Activated T-cell treated with anti-CD3 and anti-CD28 coated beads, Interleukin-2, amount 50 U/mL, for 24 hours (primary cell): Measurements from ENCODE around the gene GRK1.

Experiments used
- DNase-seq: peaks from one replicate; pipeline ENCODE4 v3.0.0-alpha.2; 2020
- H3K27ac Mint-ChIP-seq: 2 replicates; pipeline ENCODE4 v1.8.0; 2020; ENCODE audit warnings: mild to moderate bottlenecking, mixed read lengths
- H3K27me3 Mint-ChIP-seq: 2 replicates; pipeline ENCODE4 v1.8.0; 2020; ENCODE audit warnings: mixed read lengths
- H3K36me3 Mint-ChIP-seq: 2 replicates; pipeline ENCODE4 v1.8.0; 2020; ENCODE audit warnings: low read depth, mixed read lengths
- H3K4me1 Mint-ChIP-seq: 2 replicates; pipeline ENCODE4 v1.8.0; 2020; ENCODE audit warnings: low read depth, mixed read lengths
- H3K4me3 Mint-ChIP-seq: 2 replicates; pipeline ENCODE4 v1.8.0; 2020; ENCODE audit warnings: mild to moderate bottlenecking, moderate library complexity, mixed read lengths
- H3K9me3 Mint-ChIP-seq: 2 replicates; pipeline ENCODE4 v1.8.0; 2020; ENCODE audit warnings: mixed read lengths

GRK1 gene

DNA sequence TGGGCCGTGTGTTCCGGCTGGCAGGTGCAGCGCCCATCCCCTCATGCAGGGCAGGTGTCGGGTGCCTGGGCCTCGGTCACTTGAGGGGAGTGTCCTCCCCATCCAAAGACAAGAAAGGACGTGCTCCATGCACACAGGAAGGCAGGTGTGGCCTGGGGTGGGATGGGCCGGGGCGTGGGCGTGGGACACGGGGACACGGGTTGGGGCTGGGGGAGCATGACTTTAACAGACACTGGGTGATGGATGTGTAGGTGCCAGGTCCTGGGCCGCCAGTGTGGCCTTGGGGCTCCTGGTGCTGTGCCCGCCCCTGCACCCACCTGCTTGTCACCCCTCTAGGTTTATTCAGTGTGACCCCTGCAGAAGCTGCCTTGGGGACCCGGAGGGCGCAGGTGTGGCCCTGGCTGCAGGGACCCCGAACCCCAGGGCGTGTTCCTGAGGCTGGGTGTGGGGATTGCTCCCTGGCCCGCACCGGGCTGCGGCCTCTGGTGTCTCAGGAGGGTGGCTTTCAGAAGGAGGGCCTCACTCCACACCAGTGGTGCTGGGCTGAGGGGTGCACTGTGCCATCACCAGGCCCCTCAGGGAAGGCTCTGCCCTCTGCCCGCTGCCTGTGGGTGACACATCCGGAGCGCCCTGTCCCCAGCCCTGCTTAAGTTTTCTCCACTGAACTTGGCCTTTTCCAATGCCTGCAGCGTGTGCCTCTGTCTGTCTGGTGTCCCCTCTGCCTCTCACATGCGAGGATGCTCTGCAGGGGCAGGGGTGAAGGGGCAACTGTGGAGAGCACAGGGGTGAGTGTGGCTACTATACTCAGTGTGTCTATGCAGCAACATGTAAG lies 97.2 kb downstream of the GRK1 start:
- no peak overlapping the region for H3K27ac Mint-ChIP-seq
- H3K4me3 Mint-ChIP-seq: no peak overlapping the region
- no peaks in the 10 kb centered on the region for H3K36me3 Mint-ChIP-seq
- H3K9me3 Mint-ChIP-seq: no peaks in the 10 kb centered on the region
- H3K27me3 Mint-ChIP-seq: peaks cover 59% of the 10 kb centered on the region
- H3K4me1 Mint-ChIP-seq: peaks cover 7% of the 10 kb centered on the region
- DNase-seq: no peak

GRCh38 chr13:113764793-113765563 lies 98.0 kb downstream of the GRK1 start:
- Mint-ChIP-seq H3K36me3 (no peaks in the 10 kb centered on the region), H3K4me3 (no peak overlapping the region), H3K27me3 (peaks cover 51% of the 10 kb centered on the region), H3K4me1 (no peaks in the 10 kb centered on the region), H3K9me3 (no peaks in the 10 kb centered on the region), H3K27ac (no peak overlapping the region)
- no peak for DNase-seq

- Mint-ChIP-seq H3K4me3 (no peak overlapping the region), H3K9me3 (no peaks in the 10 kb centered on the region), H3K27me3 (peaks cover 48% of the 10 kb centered on the region), H3K36me3 (no peaks in the 10 kb centered on the region), H3K4me1 (no peaks in the 10 kb centered on the region), H3K27ac (no peak overlapping the region)
- DNase-seq: no peak
Measured at GRCh38 chr13:113765564-113765910, 98.5 kb downstream of the GRK1 start.

GRCh38 chr13:113766035-113766800 lies 99.2 kb downstream of the GRK1 start:
- Mint-ChIP-seq H3K4me3 (no peak overlapping the region), H3K9me3 (no peaks in the 10 kb centered on the region), H3K4me1 (no peaks in the 10 kb centered on the region), H3K27ac (no peak overlapping the region), H3K36me3 (no peaks in the 10 kb centered on the region), H3K27me3 (peaks cover 41% of the 10 kb centered on the region)
- DNase-seq: no peak

DNA sequence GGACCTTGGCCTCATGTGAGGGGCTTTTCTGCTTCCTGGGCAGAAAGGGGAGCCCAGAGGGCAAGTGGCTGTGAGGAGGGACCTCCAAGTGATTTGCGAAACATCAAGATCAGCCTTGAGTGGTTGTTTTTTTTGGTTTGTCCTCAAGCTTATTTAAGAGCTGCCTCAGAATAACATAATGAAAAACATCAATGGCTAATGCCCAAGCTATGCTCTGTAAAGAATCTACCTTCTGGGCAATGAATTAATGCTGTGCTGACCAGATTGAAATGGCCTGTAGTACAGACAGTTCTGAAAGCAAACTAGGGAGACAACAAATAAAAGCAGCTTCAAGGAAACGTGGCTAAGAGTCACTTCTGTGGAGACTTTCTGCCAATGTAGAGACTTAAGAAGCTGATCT lies 100.3 kb downstream of the GRK1 start:
- Mint-ChIP-seq H3K4me1 (peaks cover 8% of the 10 kb centered on the region), H3K9me3 (peaks cover under 1% of the 10 kb centered on the region), H3K36me3 (no peaks in the 10 kb centered on the region), H3K27me3 (peaks cover 29% of the 10 kb centered on the region), H3K4me3 (no peak overlapping the region), H3K27ac (no peak overlapping the region)
- no peak for DNase-seq

DNA sequence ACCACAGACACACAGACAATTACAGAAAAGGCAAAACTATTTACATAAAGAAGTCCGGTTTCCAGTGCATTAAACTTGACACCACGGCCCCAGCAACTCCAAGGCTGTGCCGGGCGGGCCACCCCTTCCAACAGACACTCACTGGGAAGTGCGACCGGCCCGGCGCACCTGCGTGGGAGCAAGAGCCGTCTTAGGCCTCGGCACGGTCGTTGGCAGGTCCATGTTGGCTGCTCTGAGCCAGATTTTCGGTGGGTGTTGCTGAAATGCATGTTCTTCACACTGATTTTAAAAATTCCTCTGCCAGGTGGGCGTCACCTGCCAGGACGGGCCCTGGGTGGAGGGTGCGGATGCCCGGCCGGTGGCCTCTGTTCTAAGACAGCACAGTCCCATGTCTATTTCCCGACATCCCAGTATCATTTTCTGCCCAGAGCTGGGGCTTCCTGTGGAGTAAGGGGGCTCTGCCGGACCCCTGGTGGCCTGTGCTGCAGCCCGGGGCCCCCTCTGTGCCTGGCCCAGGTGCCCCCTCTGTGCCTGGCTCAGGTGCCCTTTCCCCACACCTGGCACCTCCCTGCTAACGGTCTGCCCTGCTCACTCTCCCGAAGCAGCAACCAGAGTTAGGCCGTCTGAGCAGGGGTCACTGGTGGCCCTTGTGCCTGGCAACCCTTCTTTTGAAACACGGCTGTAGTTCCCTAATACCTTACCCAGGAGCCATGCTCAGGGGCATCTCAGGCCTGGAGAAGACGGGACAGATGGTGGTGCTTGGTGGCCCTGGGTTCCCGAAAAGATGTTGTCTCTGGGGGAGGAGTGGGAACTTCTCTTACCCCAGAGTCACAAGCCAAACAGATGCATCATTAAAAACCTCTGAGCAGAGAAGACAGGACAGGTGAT lies 101.2 kb downstream of the GRK1 start:
- DNase-seq: no peak
- peaks cover 5% of the 10 kb centered on the region for H3K9me3 Mint-ChIP-seq
- H3K4me3 Mint-ChIP-seq: no peak overlapping the region
- H3K27ac Mint-ChIP-seq: no peak overlapping the region
- H3K27me3 Mint-ChIP-seq: peaks cover 20% of the 10 kb centered on the region
- peaks cover 12% of the 10 kb centered on the region for H3K4me1 Mint-ChIP-seq
- H3K36me3 Mint-ChIP-seq: no peaks in the 10 kb centered on the region

GRCh38 chr13:113769106-113769505 lies 102.1 kb downstream of the GRK1 start:
- H3K9me3 Mint-ChIP-seq: peaks cover 5% of the 10 kb centered on the region
- no peak for DNase-seq

DNA sequence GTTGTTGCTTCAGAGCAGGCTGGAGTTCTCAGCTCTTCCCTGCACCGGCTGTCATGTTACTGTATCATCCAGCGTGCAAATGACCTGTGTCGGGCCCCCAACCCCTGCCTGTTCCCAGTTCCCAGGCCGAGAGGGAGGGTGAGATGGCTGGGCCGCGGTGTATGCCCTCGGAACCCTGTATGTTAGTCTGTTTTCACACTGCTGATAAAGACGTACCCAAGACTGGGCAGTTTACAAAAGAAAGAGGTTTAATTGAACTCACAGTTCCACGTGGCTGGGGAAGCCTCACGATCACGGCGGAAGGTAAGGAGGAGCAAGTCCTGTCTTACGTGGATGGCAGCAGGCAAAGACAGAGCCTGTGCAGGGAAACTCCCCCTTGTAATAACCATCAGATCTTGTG lies 102.9 kb downstream of the GRK1 start:
- DNase-seq: no peak
- H3K9me3 Mint-ChIP-seq: peaks cover 5% of the 10 kb centered on the region
- H3K4me3 Mint-ChIP-seq: no peak overlapping the region
- no peaks in the 10 kb centered on the region for H3K36me3 Mint-ChIP-seq
- H3K27me3 Mint-ChIP-seq: peaks cover 10% of the 10 kb centered on the region
- peaks cover 12% of the 10 kb centered on the region for H3K4me1 Mint-ChIP-seq
- no peak overlapping the region for H3K27ac Mint-ChIP-seq

More at GRCh38 chr13:113769106-113769505, 102.1 kb downstream of the GRK1 start:
- Mint-ChIP-seq H3K27ac (no peak overlapping the region), H3K27me3 (peaks cover 15% of the 10 kb centered on the region), H3K4me3 (no peak overlapping the region), H3K36me3 (no peaks in the 10 kb centered on the region), H3K4me1 (peaks cover 12% of the 10 kb centered on the region)

DNA sequence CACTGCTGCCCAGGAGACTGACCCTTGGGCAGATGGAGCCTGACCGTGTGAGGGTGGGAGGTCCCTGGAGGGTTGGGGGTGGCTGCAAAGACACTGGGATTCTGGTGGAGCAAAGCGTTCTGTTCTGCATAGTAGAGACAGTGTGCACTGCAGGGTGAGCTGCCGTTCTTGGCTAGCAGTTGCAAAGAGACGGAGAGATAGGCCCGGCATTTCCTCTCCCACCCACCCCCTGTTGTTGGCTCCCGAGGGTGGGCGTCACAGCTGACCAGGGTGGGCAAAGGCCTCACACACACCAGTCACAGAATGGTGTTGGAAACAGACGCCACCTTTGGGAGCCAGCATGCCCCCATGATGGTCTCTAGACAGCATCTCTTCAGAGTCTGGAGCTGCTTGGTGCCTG lies 103.4 kb downstream of the GRK1 start:
- peaks cover 8% of the 10 kb centered on the region for H3K27me3 Mint-ChIP-seq
- no peak overlapping the region for H3K27ac Mint-ChIP-seq
- no peak for DNase-seq
- no peak overlapping the region for H3K4me3 Mint-ChIP-seq
- peaks cover 5% of the 10 kb centered on the region for H3K9me3 Mint-ChIP-seq
- peaks cover 12% of the 10 kb centered on the region for H3K4me1 Mint-ChIP-seq
- no peaks in the 10 kb centered on the region for H3K36me3 Mint-ChIP-seq

- no peak for DNase-seq
- peaks cover 4% of the 10 kb centered on the region for H3K27me3 Mint-ChIP-seq
- peaks cover 12% of the 10 kb centered on the region for H3K4me1 Mint-ChIP-seq
- H3K4me3 Mint-ChIP-seq: no peak overlapping the region
- peaks cover 5% of the 10 kb centered on the region for H3K9me3 Mint-ChIP-seq
- H3K36me3 Mint-ChIP-seq: no peaks in the 10 kb centered on the region
- no peak overlapping the region for H3K27ac Mint-ChIP-seq
Measured at GRCh38 chr13:113770937-113771336, 103.9 kb downstream of the GRK1 start.

DNA sequence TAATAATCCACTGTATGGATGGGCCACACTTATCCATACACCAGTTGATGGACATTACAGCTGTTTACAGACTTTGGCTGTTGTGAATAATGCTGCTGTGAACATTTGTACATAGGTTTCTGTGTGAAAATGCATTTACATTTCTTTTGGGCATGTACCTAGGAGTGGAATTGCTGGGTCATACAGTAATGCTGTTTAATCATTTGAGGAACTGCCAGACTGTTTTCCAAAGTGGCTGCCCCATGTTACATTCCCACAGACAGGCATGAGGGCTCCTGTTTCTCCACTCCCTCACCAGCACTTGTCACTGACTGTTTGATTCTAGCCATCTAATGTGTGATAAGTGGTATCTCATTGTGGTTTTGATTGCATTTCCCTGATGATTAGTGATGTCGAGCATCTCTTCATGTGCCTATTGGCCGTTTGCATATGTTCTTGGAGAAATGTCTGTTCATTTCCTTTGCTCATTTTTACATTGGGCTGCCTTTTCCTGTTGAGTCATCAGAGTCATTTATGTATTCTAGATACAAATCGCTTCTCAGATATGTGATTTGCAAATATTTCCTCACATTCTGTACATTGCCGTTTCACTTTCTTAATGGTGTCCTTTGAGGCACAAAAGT lies 104.8 kb downstream of the GRK1 start:
- Mint-ChIP-seq H3K27me3 (peaks cover 3% of the 10 kb centered on the region), H3K4me1 (peaks cover 12% of the 10 kb centered on the region), H3K4me3 (no peak overlapping the region), H3K36me3 (no peaks in the 10 kb centered on the region), H3K27ac (peak overlapping the region; percentile 74), H3K9me3 (peaks cover 5% of the 10 kb centered on the region)
- no peak for DNase-seq

DNA sequence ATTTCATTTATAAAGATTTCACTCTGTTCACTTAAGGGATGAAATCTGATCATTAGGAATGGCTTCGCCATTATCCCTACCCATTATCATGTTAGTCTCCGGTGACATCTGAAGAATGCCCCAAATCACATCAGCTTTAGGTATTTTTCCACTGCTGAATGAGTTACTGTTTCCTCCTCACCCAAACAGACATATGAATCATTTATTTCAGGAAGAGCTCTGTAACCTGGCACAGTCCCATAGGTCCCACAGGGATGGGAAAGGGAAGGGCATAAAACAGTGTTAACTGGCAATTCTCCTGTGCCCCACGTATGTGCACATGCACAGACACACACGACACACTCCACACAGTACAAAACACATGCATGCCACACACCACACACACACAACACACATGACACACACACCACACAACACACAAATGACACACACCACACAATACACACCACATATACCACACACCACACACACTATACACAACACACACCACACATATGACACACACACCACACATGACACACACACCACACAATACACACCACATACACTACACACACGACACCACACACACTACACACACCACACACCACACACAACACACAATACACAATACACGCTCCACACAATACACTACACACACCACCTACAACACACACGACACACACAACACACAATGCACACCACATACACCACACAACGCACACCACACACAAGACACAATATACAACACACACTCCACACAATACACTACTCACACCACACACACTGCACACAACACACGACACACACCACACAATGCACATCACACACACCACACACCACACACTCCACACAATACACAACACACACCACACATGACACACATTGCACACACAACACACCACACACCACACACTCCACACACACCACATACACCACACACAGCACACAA lies 107.4 kb downstream of the GRK1 start:
- Mint-ChIP-seq H3K4me1 (peaks cover 12% of the 10 kb centered on the region), H3K27ac (no peak overlapping the region), H3K36me3 (no peaks in the 10 kb centered on the region), H3K4me3 (no peak overlapping the region), H3K9me3 (peaks cover 5% of the 10 kb centered on the region), H3K27me3 (peaks cover 23% of the 10 kb centered on the region)
- DNase-seq: no peak
